K562 (cell line): Measurements from ENCODE around the gene GHRL. TPM values are rescaled to one million over a fixed set of nuclear protein-coding genes. Genes with fewer than 3 reads are reported as not detected.

ENCODE experiments used
- ARHGAP35 ChIP-seq: fragments of 450-650 bp; IDR thresholded peaks from 2 replicates; pipeline ENCODE4 v1.6.1; 2018; ENCODE audit not compliant: partially characterized antibody
- GTF2F1 ChIP-seq: IDR thresholded peaks from 2 replicates; pipeline ENCODE4 v1.6.1; 2011; ENCODE audit warnings: low read depth, low read length, improper control_type of control experiment
- KAT8 ChIP-seq: fragments of 450-650 bp; IDR thresholded peaks from 2 replicates; pipeline ENCODE4 v1.6.1; 2016; ENCODE audit warnings: low read depth, mild to moderate bottlenecking
- NFRKB ChIP-seq: fragments of 450-650 bp; IDR thresholded peaks from 2 replicates; pipeline ENCODE4 v1.6.1; 2016; ENCODE audit warnings: low read depth
- PML ChIP-seq: IDR thresholded peaks from 2 replicates; pipeline ENCODE4 v1.6.1; 2012; ENCODE audit warnings: low read length, inconsistent platforms
- RAD21 ChIP-seq, 2 experiments: fragments of 250-450 bp in 1 of 2; fragments of 450-650 bp in 1 of 2; sonication (Bioruptor Pico) in 1 of 2; formaldehyde crosslinking in 1 of 2; IDR thresholded peaks in 1 of 2; conservative IDR thresholded peaks in 1 of 2; 2 replicates each; pipeline versions ENCODE4 v1.4.0 to v1.8.0; 2020 to 2022; ENCODE audit warnings: mild to moderate bottlenecking in 2 of 2, moderate library complexity in 1 of 2
- THRAP3 ChIP-seq: fragments of 450-650 bp; IDR thresholded peaks from 2 replicates; pipeline ENCODE4 v1.6.1; 2016; ENCODE audit warnings: mild to moderate bottlenecking, inconsistent platforms, borderline replicate concordance
- XRCC5 ChIP-seq: fragments of 200-400 bp; formaldehyde crosslinking; IDR thresholded peaks from 2 replicates; pipeline ENCODE4 v1.6.1; 2017; ENCODE audit warnings: low read depth, mild to moderate bottlenecking, low read length
- ZKSCAN8 ChIP-seq: fragments of 200-800 bp; sonication (Bioruptor generic); IDR thresholded peaks from 2 replicates; pipeline ENCODE4 v1.6.1; 2016; ENCODE audit warnings: missing genetic modification characterization, missing compliant biosample characterization
- polyA plus RNA-seq, 8 experiments: library from polyadenylated mRNA; depleted of rRNA in 4 of 8; stranded (reverse) in 5 of 8; unstranded in 3 of 8; fragments of >200 nt; fragmentation: Nextera tagmentation in 2 of 8; fragmentation: Illumina TruSeq in 1 of 8; extraction: Ambion mirVana in 2 of 8; extraction: Trizol in 1 of 8; gene quantifications; 2 replicates each; pipeline versions ENCODE4 v1.2.1 to v1.2.3, GENCODE V29; 2011 to 2014; ENCODE audit warnings: inconsistent platforms in 1 of 8, missing spikeins in 1 of 8
- total RNA-seq, 7 experiments: library from RNA; depleted of rRNA in 6 of 7; stranded (reverse); fragments of >200 nt in 6 of 7; fragmentation: Illumina TruSeq in 2 of 7; extraction: Trizol in 2 of 7; gene quantifications; 2 replicates each; pipeline versions ENCODE4 v1.2.1 to v1.2.3, GENCODE V29; 2011 to 2021; ENCODE audit warnings: low replicate concordance in 1 of 7
- TF ChIP-seq, protein P1 (sequence below): fragments of 450-650 bp; IDR thresholded peaks from 2 replicates; pipeline ENCODE4 v1.6.1; 2016; ENCODE audit warnings: missing biosample characterization, missing genetic modification characterization
- TF ChIP-seq, protein P2 (sequence below): fragments of 250-450 bp; sonication (Bioruptor Pico); IDR thresholded peaks from 2 replicates; pipeline ENCODE4 v1.8.0; 2021; ENCODE audit warnings: moderate library complexity, mild to moderate bottlenecking, inconsistent platforms
- TF ChIP-seq, protein P3 (sequence below): fragments of 450-650 bp; IDR thresholded peaks from 2 replicates; pipeline ENCODE4 v1.6.1; 2016; ENCODE audit warnings: antibody characterized with exemption
- TF ChIP-seq, protein P4 (sequence below): sonication (generic); formaldehyde crosslinking; IDR thresholded peaks from 2 replicates; pipeline ENCODE4 v1.8.1; 2023; ENCODE audit warnings: mild to moderate bottlenecking, missing genetic modification reagents
- TF ChIP-seq, protein P5 (sequence below), 2 experiments: fragments of 450-650 bp; formaldehyde crosslinking in 1 of 2; IDR thresholded peaks; 2 replicates each; pipeline versions ENCODE4 v1.4.0 to v1.6.1; 2014 to 2020; ENCODE audit warnings: mild to moderate bottlenecking in 2 of 2, borderline replicate concordance in 1 of 2, low read depth in 1 of 2

GHRL gene
- total and polyA plus RNA-seq, 9 of the 15 experiments (the other 6 are each of a cell fraction or from before 2014, with no cell fraction given): 0.08 to 0.29 (median 0.15) TPM; not detected in 5

DNA sequence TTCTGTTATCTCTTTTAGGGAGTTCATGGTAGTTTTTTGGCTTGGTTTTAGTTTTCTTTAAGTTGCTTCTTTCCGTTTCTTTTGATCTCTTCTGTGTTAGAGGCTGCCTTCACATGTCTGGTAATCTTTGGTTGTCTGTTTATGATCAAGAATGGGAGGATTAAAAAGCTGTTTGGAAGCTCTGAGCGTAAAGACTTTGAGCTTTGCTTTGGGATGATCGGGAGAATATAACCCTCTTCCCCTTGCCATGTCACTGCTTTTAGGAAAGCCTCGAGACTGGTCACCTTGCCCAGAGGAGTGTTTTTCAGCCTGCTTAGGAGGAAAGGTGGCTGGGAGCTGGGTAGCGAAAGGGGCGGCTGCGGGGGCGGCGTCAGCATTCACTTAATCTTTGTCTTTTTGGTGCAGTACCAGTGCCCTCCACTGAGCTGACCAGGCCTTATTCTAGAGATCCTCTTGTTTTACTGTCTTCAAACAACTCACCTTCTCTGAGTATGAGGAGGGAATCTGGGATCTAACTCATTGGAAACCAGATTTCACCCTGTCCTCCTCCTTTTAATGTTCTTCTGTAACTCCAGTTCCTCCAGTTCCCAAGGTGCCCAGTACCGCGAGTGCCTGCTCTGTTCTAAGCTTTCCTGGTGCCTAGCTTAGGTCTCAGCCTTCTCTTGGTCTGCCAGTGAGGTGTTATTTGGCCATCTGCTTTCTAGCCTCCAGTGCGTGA lies 28.9 kb downstream of the GHRL start (continued):
- TF ChIP-seq, protein P1, sequence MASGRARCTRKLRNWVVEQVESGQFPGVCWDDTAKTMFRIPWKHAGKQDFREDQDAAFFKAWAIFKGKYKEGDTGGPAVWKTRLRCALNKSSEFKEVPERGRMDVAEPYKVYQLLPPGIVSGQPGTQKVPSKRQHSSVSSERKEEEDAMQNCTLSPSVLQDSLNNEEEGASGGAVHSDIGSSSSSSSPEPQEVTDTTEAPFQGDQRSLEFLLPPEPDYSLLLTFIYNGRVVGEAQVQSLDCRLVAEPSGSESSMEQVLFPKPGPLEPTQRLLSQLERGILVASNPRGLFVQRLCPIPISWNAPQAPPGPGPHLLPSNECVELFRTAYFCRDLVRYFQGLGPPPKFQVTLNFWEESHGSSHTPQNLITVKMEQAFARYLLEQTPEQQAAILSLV: 0 out of 2 replicates have a peak, but pooled peaks have one; percentile 19
- TF ChIP-seq KAT8: no peak
- no peak for TF ChIP-seq ZKSCAN8 (CRISPR knock-in tag)
- TF ChIP-seq, protein P2, sequence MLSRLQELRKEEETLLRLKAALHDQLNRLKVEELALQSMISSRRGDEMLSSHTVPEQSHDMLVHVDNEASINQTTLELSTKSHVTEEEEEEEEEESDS (CRISPR knock-in tag): no peak
- no peak for TF ChIP-seq NFRKB
- TF ChIP-seq RAD21 (CRISPR knock-in tag; conservative IDR thresholded peaks at IDR 0.05 in 1 of 2, IDR thresholded peaks at IDR 0.05 in 1 of 2): peak in 1 of 2 experiments; percentile 51; a peak in 2 of 4 replicates
- no peak for TF ChIP-seq THRAP3
- TF ChIP-seq, protein P3, sequence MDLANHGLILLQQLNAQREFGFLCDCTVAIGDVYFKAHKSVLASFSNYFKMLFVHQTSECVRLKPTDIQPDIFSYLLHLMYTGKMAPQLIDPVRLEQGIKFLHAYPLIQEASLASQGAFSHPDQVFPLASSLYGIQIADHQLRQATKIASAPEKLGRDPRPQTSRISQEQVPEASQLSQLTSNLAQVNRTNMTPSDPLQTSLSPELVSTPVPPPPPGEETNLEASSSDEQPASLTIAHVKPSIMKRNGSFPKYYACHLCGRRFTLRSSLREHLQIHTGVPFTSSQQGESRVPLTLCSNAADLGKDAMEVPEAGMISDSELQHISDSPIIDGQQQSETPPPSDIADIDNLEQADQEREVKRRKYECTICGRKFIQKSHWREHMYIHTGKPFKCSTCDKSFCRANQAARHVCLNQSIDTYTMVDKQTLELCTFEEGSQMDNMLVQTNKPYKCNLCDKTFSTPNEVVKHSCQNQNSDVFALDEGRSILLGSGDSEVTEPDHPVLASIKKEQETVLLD: no peak
- TF ChIP-seq ARHGAP35: no peak
- TF ChIP-seq PML: no peak
- TF ChIP-seq, protein P4, sequence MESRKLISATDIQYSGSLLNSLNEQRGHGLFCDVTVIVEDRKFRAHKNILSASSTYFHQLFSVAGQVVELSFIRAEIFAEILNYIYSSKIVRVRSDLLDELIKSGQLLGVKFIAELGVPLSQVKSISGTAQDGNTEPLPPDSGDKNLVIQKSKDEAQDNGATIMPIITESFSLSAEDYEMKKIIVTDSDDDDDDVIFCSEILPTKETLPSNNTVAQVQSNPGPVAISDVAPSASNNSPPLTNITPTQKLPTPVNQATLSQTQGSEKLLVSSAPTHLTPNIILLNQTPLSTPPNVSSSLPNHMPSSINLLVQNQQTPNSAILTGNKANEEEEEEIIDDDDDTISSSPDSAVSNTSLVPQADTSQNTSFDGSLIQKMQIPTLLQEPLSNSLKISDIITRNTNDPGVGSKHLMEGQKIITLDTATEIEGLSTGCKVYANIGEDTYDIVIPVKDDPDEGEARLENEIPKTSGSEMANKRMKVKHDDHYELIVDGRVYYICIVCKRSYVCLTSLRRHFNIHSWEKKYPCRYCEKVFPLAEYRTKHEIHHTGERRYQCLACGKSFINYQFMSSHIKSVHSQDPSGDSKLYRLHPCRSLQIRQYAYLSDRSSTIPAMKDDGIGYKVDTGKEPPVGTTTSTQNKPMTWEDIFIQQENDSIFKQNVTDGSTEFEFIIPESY (CRISPR knock-in tag): peak; percentile 73
- no peak for TF ChIP-seq GTF2F1
- TF ChIP-seq, protein P5, sequence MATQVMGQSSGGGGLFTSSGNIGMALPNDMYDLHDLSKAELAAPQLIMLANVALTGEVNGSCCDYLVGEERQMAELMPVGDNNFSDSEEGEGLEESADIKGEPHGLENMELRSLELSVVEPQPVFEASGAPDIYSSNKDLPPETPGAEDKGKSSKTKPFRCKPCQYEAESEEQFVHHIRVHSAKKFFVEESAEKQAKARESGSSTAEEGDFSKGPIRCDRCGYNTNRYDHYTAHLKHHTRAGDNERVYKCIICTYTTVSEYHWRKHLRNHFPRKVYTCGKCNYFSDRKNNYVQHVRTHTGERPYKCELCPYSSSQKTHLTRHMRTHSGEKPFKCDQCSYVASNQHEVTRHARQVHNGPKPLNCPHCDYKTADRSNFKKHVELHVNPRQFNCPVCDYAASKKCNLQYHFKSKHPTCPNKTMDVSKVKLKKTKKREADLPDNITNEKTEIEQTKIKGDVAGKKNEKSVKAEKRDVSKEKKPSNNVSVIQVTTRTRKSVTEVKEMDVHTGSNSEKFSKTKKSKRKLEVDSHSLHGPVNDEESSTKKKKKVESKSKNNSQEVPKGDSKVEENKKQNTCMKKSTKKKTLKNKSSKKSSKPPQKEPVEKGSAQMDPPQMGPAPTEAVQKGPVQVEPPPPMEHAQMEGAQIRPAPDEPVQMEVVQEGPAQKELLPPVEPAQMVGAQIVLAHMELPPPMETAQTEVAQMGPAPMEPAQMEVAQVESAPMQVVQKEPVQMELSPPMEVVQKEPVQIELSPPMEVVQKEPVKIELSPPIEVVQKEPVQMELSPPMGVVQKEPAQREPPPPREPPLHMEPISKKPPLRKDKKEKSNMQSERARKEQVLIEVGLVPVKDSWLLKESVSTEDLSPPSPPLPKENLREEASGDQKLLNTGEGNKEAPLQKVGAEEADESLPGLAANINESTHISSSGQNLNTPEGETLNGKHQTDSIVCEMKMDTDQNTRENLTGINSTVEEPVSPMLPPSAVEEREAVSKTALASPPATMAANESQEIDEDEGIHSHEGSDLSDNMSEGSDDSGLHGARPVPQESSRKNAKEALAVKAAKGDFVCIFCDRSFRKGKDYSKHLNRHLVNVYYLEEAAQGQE (IDR thresholded peaks at IDR 0.05; ENCODE audit: borderline replicate concordance): 0 out of 2 replicates have a peak, but pooled peaks have one; percentile 4
- TF ChIP-seq, protein P5 (CRISPR knock-in tag; IDR thresholded peaks at IDR 0.05; ENCODE audit: low read depth): no peak
- 0 out of 2 replicates have a peak, but pooled peaks have one; percentile 42 for TF ChIP-seq XRCC5
